Osteoblast (primary cell): ENCODE data around the gene TGM3. TPM values are rescaled to one million over a fixed set of nuclear protein-coding genes. Genes with fewer than 3 reads are reported as not detected.

Experiments
- DNase-seq: peaks from one replicate; pipeline ENCODE4 v3.0.0; 2011; ENCODE audit warnings: low spot score, mixed read lengths; ENCODE audit not compliant: insufficient read length; ENCODE audit errors: missing footprints
- H2AFZ ChIP-seq: 2 replicates; pipeline ENCODE4 v1.6.0; 2011; ENCODE audit warnings: mild to moderate bottlenecking, low read length
- H3K27ac ChIP-seq: 2 replicates; pipeline ENCODE4 v1.5.1; 2011; ENCODE audit warnings: mild to moderate bottlenecking, low read depth, low read length, moderate library complexity
- H3K27me3 ChIP-seq: 2 replicates; pipeline ENCODE4 v1.6.0; 2012; ENCODE audit warnings: mild to moderate bottlenecking, control low read depth, inconsistent platforms, low read length, moderate library complexity; ENCODE audit not compliant: insufficient read depth
- H3K36me3 ChIP-seq: 2 replicates; pipeline ENCODE4 v1.5.1; 2011; ENCODE audit warnings: mild to moderate bottlenecking, low read length, control low read depth, moderate library complexity; ENCODE audit not compliant: insufficient read depth
- H3K4me1 ChIP-seq: 2 replicates; pipeline ENCODE4 v1.5.1; 2011; ENCODE audit warnings: mild to moderate bottlenecking, low read length, control low read depth, moderate library complexity; ENCODE audit not compliant: insufficient read depth
- H3K4me2 ChIP-seq: 2 replicates; pipeline ENCODE4 v1.6.0; 2011; ENCODE audit warnings: mild to moderate bottlenecking, low read length; ENCODE audit not compliant: insufficient read depth
- H3K4me3 ChIP-seq: fragments of 200-600 bp; sonication (generic); 3 replicates; pipeline ENCODE4 v1.5.1; 2012; ENCODE audit warnings: mild to moderate bottlenecking, low read length, inconsistent platforms; ENCODE audit not compliant: insufficient read depth
- H3K79me2 ChIP-seq: 2 replicates; pipeline ENCODE4 v1.6.0; 2012; ENCODE audit warnings: mild to moderate bottlenecking, low read length, control low read depth, inconsistent platforms; ENCODE audit not compliant: insufficient read depth
- H3K9me3 ChIP-seq: 2 replicates; pipeline ENCODE4 v1.5.1; 2011; ENCODE audit warnings: low read depth, low read length, control low read depth
- H4K20me1 ChIP-seq: 2 replicates; pipeline ENCODE4 v1.6.0; 2012; ENCODE audit warnings: mild to moderate bottlenecking, low read length, control low read depth; ENCODE audit not compliant: insufficient read depth
- CTCF ChIP-seq: IDR thresholded peaks from 2 replicates; pipeline ENCODE4 v1.5.1; 2011; ENCODE audit warnings: mild to moderate bottlenecking, low read depth, low read length, moderate library complexity; ENCODE audit errors: extremely low read depth
- total RNA-seq: library from RNA; depleted of rRNA; stranded (reverse); fragments of >200 nt; gene quantifications from 2 replicates; pipeline ENCODE4 v1.2.3, GENCODE V29; 2012

Gene TGM3
- total RNA-seq, 1 donor = not detected

GRCh38 chr20:2374346-2375125 is 78.7 kb downstream of the TGM3 start:
- Histone ChIP-seq H3K79me2 (no peaks in the 10 kb centered on the region), H3K27ac (no peak overlapping the region), H3K4me2 (no peak overlapping the region), H4K20me1 (no peaks in the 10 kb centered on the region), H3K27me3 (peaks cover 3% of the 10 kb centered on the region), H3K4me1 (no peaks in the 10 kb centered on the region), H3K9me3 (no peaks in the 10 kb centered on the region), H2AFZ (no peak overlapping the region), H3K4me3 (no peak overlapping the region), H3K36me3 (no peaks in the 10 kb centered on the region)
- peak; percentile 19 for DNase-seq
- TF ChIP-seq CTCF = no peak

DNA sequence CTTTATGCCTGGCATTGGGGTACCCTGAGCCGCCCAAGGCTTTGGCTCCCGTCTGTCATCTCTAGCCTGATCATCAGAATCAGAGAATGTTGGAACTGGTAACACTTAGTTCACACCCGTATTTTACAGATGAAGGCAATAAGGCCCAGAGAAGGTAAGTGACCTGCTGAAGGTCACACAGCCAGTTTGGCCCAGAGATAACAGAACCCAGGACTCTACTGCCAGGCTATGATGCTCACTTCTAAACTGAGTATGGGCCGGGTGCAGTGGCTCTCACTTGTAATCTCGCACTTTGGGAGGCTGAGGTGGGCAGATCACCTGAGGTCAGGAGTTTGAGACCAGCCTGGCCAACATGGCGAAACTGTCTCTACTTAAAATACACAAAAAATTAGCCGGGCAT is 83.1 kb downstream of the TGM3 start:
- H3K79me2 ChIP-seq = no peaks in the 10 kb centered on the region
- H3K4me1 ChIP-seq = no peaks in the 10 kb centered on the region
- no peak overlapping the region for H3K4me3 ChIP-seq
- H3K27ac ChIP-seq = no peak overlapping the region
- no peak overlapping the region for H2AFZ ChIP-seq
- no peak overlapping the region for H3K4me2 ChIP-seq
- no peak for DNase-seq
- no peaks in the 10 kb centered on the region for H4K20me1 ChIP-seq
- H3K9me3 ChIP-seq = no peaks in the 10 kb centered on the region
- TF ChIP-seq CTCF = no peak
- no peaks in the 10 kb centered on the region for H3K36me3 ChIP-seq
- peaks cover 3% of the 10 kb centered on the region for H3K27me3 ChIP-seq

DNA sequence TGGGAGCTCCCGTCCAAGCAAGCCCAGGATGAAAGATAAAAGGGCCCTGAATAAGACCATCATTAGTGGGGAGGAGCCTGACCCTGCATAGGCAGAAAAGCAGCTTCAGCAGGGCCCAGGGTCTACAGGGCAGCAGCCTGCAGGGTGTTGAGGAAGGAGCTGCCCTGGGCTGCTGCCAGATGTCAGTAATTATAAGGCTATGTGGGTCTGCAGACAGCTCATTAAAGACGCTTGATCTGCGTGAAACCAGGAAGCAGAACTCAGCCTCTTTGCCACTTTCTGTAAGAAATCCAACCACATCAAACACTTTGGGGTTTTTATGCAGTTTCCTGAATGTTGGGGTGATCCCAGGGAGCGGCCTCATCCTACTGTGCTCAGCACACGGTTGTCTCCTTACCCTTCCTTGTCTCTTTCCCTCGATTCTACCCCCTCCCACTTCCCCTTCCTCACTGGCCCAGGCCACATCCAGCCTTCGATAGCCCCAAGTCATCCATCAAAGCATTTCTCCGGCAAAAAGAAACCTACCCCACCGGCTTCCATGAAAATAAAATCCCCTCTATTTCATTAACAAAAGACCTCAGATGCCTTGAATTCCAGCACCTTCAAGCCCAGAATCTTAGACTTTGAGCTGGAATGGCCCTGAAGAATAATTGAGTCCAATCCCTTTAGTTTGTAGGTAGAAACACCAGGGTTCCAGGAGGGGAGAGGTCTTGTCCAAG is 83.9 kb downstream of the TGM3 start:
- no peaks in the 10 kb centered on the region for H3K4me1 ChIP-seq
- H2AFZ ChIP-seq = no peak overlapping the region
- no peak for TF ChIP-seq CTCF
- DNase-seq = peak; percentile 63
- H3K27ac ChIP-seq = no peak overlapping the region
- no peaks in the 10 kb centered on the region for H3K79me2 ChIP-seq
- H3K36me3 ChIP-seq = no peaks in the 10 kb centered on the region
- no peaks in the 10 kb centered on the region for H3K9me3 ChIP-seq
- H3K4me2 ChIP-seq = no peak overlapping the region
- no peaks in the 10 kb centered on the region for H4K20me1 ChIP-seq
- H3K27me3 ChIP-seq = peaks cover 3% of the 10 kb centered on the region
- H3K4me3 ChIP-seq = no peak overlapping the region

GRCh38 chr20:2380601-2381000 is 84.8 kb downstream of the TGM3 start, which contains the start of gene TGM6:
Gene TGM6 (plus strand): TSS chr20:2380901. CDS start chr20:2380969, 68 bp downstream.
- no peaks in the 10 kb centered on the region for H3K4me1 ChIP-seq
- no peak for DNase-seq
- no peak within 1 kb of the TSS for H3K4me2 ChIP-seq
- no peak for TF ChIP-seq CTCF
- no peak within 1 kb of the TSS for H3K27ac ChIP-seq
- no peaks in the 10 kb centered on the region for H3K9me3 ChIP-seq
- no peaks in the 10 kb centered on the region for H4K20me1 ChIP-seq
- no peaks in the 10 kb centered on the region for H3K79me2 ChIP-seq
- no peak within 1 kb of the TSS for H2AFZ ChIP-seq
- peaks cover 3% of the 10 kb centered on the region for H3K27me3 ChIP-seq
- H3K4me3 ChIP-seq = no peak within 1 kb of the TSS
- H3K36me3 ChIP-seq = no peaks in the 10 kb centered on the region
